Stimulated activated naive B cell treated with anti-CD40 and anti-IgM and Interleukin-4, amounts not matched to agents 10 μg/mL and 1 μg/mL and 100 μg/mL, for 72 hours (primary cell): ENCODE results near the gene PSMC3.
"Not testable (repeated sequence)": the region's sequence is repeated elsewhere in the genome, so short reads cannot be mapped to it uniquely, and the experiment has no call there.

Source experiments
- ATAC-seq, 2 donors: fragments of 150-1000 bp; cut with Tn5 transposase; replicated peaks; 2 replicates each; pipeline ENCODE4 v1.10.0; 2021; ENCODE audit warnings: moderate library complexity in 1 of 2
- DNase-seq: peaks from one replicate; pipeline ENCODE4 v3.0.0; 2021
- H3K27ac Mint-ChIP-seq: one replicate; pipeline ENCODE4 v1.8.0; 2022; ENCODE audit warnings: mild to moderate bottlenecking, mixed read lengths
- H3K27me3 Mint-ChIP-seq, 2 donors: one replicate each; pipeline ENCODE4 v1.8.0; 2022; ENCODE audit warnings: mixed read lengths in 2 of 2
- H3K36me3 Mint-ChIP-seq, 2 donors: one replicate each; pipeline ENCODE4 v1.8.0; 2022; ENCODE audit warnings: mixed read lengths in 2 of 2, mild to moderate bottlenecking in 1 of 2
- H3K4me1 Mint-ChIP-seq, 2 donors: one replicate each; pipeline ENCODE4 v1.8.0; 2022; ENCODE audit warnings: mixed read lengths in 2 of 2, mild to moderate bottlenecking in 1 of 2
- H3K4me3 Mint-ChIP-seq, 2 donors: one replicate each; pipeline ENCODE4 v1.8.0; 2022; ENCODE audit warnings: mild to moderate bottlenecking in 2 of 2, mixed read lengths in 2 of 2, moderate library complexity in 1 of 2
- H3K9me3 Mint-ChIP-seq, 2 donors: one replicate each; pipeline ENCODE4 v1.8.0; 2022; ENCODE audit warnings: mixed read lengths in 2 of 2, mild to moderate bottlenecking in 1 of 2

The PSMC3 gene

GRCh38 chr11:47426062-47426956, at the start of gene PSMC3:
PSMC3 (minus strand) TSS chr11:47426439; CDS start chr11:47426279, 160 bp downstream.
- H3K27ac Mint-ChIP-seq: peak within 1 kb of the TSS; percentile 100
- H3K4me1 Mint-ChIP-seq: peaks cover 18 to 27% of the 10 kb centered on the region in 2 donors
- no peaks in the 10 kb centered on the region for H3K27me3 Mint-ChIP-seq
- DNase-seq: peak; percentile 95
- no peaks in the 10 kb centered on the region for H3K9me3 Mint-ChIP-seq
- H3K36me3 Mint-ChIP-seq: peaks cover 30 to 34% of the 10 kb centered on the region in 2 donors
- ATAC-seq: peak; percentile 93
- peak within 1 kb of the TSS; percentile 95 to 100 for H3K4me3 Mint-ChIP-seq

DNA sequence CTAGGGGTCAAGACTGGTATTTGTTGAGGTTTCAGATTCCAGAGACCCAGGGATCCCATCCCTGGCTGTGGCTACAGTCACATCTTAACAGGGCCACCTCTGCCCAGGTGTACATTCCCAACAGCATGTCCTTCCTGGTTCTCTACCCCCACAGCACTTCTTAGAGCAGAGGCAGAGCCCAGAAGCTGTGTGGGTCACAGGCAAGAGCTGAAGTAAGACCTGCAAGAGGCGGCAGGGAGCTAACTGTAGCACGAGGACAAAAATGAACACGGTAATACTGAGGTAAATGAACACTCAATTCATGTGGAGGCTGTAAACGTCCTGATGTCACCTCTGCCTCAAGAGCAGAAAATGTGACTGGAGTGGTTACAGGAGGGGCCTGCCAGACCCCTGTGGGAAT, 44.4 kb upstream of the PSMC3 start:
- H3K27me3 Mint-ChIP-seq: no peaks in the 10 kb centered on the region
- peaks cover 8 to 19% of the 10 kb centered on the region in 2 donors for H3K4me1 Mint-ChIP-seq
- H3K4me3 Mint-ChIP-seq: peak overlapping the region in 1 of 2 donors; percentile 31
- ATAC-seq: no peak
- H3K36me3 Mint-ChIP-seq: peaks cover 41 to 60% of the 10 kb centered on the region in 2 donors
- H3K9me3 Mint-ChIP-seq: no peaks in the 10 kb centered on the region
- no peak for DNase-seq
- peak overlapping the region; percentile 85 for H3K27ac Mint-ChIP-seq

GRCh38 chr11:47469361-47470179, 43.3 kb upstream of the PSMC3 start:
- Mint-ChIP-seq H3K4me1 (peaks cover 11 to 26% of the 10 kb centered on the region in 2 donors), H3K36me3 (peaks cover 43 to 58% of the 10 kb centered on the region in 2 donors), H3K9me3 (no peaks in the 10 kb centered on the region), H3K4me3 (no peak overlapping the region), H3K27me3 (no peaks in the 10 kb centered on the region), H3K27ac (peak overlapping the region; percentile 82)
- no peak for ATAC-seq
- no peak for DNase-seq

DNA sequence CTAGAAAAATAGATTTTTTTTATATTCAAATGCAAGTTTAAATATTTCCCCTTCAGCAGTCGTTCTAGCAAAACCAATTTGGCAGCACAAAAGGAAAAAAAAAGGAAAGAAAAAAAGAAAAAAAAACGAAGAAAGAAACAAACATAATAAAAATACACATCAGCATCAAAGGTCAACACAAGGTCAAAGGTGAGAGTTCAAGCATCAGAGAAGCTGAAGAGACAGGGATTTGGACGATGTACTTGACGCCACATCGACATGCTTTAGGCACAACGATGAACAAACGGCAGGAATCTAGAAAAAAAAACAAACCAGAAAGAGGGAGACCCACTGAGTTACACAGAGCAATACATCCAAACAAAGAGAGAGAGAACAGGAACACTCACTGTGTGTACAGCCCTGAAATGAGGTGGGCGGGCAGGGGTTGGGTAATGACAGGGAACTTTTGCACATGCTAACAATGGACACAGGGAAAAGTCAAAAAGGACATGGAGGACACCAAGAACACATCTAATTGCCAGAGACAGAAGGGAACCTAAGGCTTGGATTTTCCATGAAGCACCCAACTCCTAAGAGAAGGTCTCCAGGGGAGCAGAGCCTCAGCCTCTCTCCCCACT, 42.5 kb upstream of the PSMC3 start:
- Mint-ChIP-seq H3K4me1 (peaks cover 8 to 26% of the 10 kb centered on the region in 2 donors), H3K9me3 (no peaks in the 10 kb centered on the region), H3K27me3 (no peaks in the 10 kb centered on the region), H3K4me3 (no peak overlapping the region), H3K27ac (peak overlapping the region; percentile 72), H3K36me3 (peaks cover 45 to 56% of the 10 kb centered on the region in 2 donors)
- ATAC-seq (no peak), DNase-seq (no peak)

GRCh38 chr11:47467357-47467756, 41.1 kb upstream of the PSMC3 start:
- H3K27ac Mint-ChIP-seq: peak overlapping the region; percentile 67
- no peaks in the 10 kb centered on the region for H3K9me3 Mint-ChIP-seq
- no peak for DNase-seq
- peaks cover 8 to 26% of the 10 kb centered on the region in 2 donors for H3K4me1 Mint-ChIP-seq
- H3K36me3 Mint-ChIP-seq: peaks cover 34 to 50% of the 10 kb centered on the region in 2 donors
- no peaks in the 10 kb centered on the region for H3K27me3 Mint-ChIP-seq
- no peak overlapping the region for H3K4me3 Mint-ChIP-seq
- no peak for ATAC-seq

DNA sequence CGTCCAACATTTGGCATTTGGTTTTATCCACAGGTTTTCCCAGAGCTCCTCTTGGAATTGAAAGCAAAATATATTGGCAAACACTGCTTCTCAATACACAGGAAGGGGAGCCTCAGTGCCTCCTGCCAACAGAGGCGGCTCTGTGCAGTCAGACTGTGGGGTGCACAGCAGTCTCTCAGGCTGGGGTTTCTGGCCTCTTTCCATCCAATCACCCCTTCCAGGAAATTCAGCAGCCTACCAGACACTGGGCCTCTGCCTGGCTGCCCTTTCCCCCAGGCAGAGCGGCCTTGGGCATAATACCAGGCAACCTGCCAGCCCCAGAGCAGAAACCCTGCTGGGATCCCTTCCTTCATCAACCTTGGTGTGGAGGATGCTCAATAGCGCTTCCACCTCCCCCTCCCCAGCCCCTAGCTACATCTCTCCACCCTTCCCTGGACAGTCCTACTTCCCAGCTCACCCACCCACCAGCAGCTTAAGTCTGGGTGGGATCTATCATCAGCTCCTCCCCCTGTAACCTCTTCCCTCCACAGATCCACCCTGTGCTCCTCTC, 40.5 kb upstream of the PSMC3 start:
- ATAC-seq (no peak), DNase-seq (no peak)
- no peak overlapping the region for H3K4me3 Mint-ChIP-seq
- no peaks in the 10 kb centered on the region for H3K27me3 Mint-ChIP-seq
- peaks cover 8 to 30% of the 10 kb centered on the region in 2 donors for H3K4me1 Mint-ChIP-seq
- H3K27ac Mint-ChIP-seq: peak overlapping the region; percentile 67
- no peaks in the 10 kb centered on the region for H3K9me3 Mint-ChIP-seq
- peaks cover 37 to 54% of the 10 kb centered on the region in 2 donors for H3K36me3 Mint-ChIP-seq

- DNase-seq: no peak
- Mint-ChIP-seq H3K4me3 (no peak overlapping the region), H3K9me3 (no peaks in the 10 kb centered on the region), H3K27me3 (no peaks in the 10 kb centered on the region), H3K4me1 (peaks cover 8 to 33% of the 10 kb centered on the region in 2 donors), H3K36me3 (peaks cover 42 to 51% of the 10 kb centered on the region in 2 donors), H3K27ac (no peak overlapping the region)
- ATAC-seq: no peak
Measured at GRCh38 chr11:47466201-47466600, 40.0 kb upstream of the PSMC3 start.

DNA sequence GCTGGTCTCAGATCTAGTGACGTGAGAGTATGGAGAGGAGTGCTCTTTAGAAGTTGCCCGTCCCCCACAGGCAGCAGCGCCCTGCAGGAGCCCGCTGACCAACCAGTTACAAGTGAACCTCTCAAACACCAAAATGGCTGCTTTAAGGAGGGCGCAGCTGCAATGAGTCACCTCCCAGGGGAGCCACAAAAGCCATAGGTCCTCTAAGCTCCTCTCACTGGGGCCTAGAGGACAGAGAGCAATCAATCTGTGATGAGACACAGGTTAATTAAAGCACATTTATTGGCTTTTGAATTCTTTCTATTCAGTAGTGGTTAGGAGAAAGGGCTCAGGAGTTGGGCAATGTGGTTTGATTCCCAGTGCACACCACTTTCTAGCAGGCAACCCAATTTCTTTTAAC, 38.2 kb upstream of the PSMC3 start:
- Mint-ChIP-seq H3K27me3 (no peaks in the 10 kb centered on the region), H3K27ac (no peak overlapping the region), H3K9me3 (no peaks in the 10 kb centered on the region), H3K4me3 (no peak overlapping the region), H3K4me1 (peaks cover 10 to 39% of the 10 kb centered on the region in 2 donors), H3K36me3 (peaks cover 38 to 49% of the 10 kb centered on the region in 2 donors)
- no peak for DNase-seq
- peak in 1 of 2 donors; percentile 34 for ATAC-seq

DNA sequence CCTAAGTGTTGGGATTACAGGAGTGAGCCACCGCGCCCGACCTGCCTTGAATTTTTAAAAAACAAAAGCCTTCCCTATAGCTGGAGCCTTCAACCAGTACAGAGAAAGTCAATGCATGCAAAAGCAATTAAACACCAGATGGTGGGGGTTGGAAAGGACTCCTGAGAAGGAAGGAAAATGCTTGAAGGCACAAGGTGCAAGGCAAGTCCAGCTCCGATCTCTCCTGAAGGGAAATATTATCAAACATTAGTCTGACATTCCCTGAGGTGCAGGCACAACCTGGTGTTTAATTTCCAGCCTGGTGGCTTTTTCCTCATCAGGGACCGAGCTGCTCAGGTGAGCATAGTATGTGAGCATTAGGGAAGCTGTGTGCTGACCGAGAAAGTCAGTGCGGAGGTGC, 35.6 kb upstream of the PSMC3 start:
- no peak for DNase-seq
- peak overlapping the region; percentile 83 for H3K27ac Mint-ChIP-seq
- no peaks in the 10 kb centered on the region for H3K9me3 Mint-ChIP-seq
- H3K27me3 Mint-ChIP-seq: no peaks in the 10 kb centered on the region
- peaks cover 7 to 23% of the 10 kb centered on the region in 2 donors for H3K4me1 Mint-ChIP-seq
- peaks cover 20 to 25% of the 10 kb centered on the region in 2 donors for H3K36me3 Mint-ChIP-seq
- ATAC-seq: no peak
- H3K4me3 Mint-ChIP-seq: no peak overlapping the region

GRCh38 chr11:47460571-47461235, 34.5 kb upstream of the PSMC3 start:
- ATAC-seq: no peak
- no peak overlapping the region for H3K4me3 Mint-ChIP-seq
- peaks cover 9 to 23% of the 10 kb centered on the region in 2 donors for H3K4me1 Mint-ChIP-seq
- peaks cover 20 to 23% of the 10 kb centered on the region in 2 donors for H3K36me3 Mint-ChIP-seq
- no peaks in the 10 kb centered on the region for H3K27me3 Mint-ChIP-seq
- DNase-seq: no peak
- no peaks in the 10 kb centered on the region for H3K9me3 Mint-ChIP-seq
- peak overlapping the region; percentile 57 for H3K27ac Mint-ChIP-seq

GRCh38 chr11:47454258-47454671, 28.0 kb upstream of the PSMC3 start:
- Mint-ChIP-seq H3K27ac (peak overlapping the region; percentile 71), H3K4me1 (peaks cover 11% of the 10 kb centered on the region in 2 donors)
- ATAC-seq (peak; percentile 98), DNase-seq (peak; percentile 65)
- not testable (repeated sequence) for H3K4me3 Mint-ChIP-seq, H3K27me3 Mint-ChIP-seq, H3K9me3 Mint-ChIP-seq, H3K36me3 Mint-ChIP-seq

DNA sequence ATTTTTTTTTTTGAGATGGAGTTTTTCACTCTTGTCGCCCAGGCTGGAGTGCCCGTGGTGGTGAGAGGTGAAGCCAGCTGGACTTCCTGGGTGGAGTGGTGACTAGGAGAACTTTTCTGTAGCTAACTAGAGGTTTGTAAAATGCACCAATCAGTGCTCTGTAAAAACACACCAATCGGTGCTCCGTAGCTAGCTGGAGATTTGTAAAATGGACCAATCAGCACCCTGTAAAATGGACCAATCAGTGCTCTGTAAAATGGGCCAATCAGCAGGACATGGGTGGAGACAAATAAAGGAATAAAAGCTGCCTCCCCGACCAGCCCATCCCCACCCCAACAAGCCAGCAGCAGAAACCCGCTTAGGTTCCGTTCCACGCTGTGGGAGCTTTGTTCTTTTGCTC, 27.1 kb upstream of the PSMC3 start:
- Mint-ChIP-seq H3K9me3 (peaks cover 0 to 2% of the 10 kb centered on the region in 2 donors), H3K27me3 (no peaks in the 10 kb centered on the region), H3K36me3 (peaks cover 5 to 6% of the 10 kb centered on the region in 2 donors), H3K4me1 (peaks cover 11% of the 10 kb centered on the region in 2 donors), H3K4me3 (no peak overlapping the region), H3K27ac (no peak overlapping the region)
- no peak for DNase-seq
- ATAC-seq: no peak

DNA sequence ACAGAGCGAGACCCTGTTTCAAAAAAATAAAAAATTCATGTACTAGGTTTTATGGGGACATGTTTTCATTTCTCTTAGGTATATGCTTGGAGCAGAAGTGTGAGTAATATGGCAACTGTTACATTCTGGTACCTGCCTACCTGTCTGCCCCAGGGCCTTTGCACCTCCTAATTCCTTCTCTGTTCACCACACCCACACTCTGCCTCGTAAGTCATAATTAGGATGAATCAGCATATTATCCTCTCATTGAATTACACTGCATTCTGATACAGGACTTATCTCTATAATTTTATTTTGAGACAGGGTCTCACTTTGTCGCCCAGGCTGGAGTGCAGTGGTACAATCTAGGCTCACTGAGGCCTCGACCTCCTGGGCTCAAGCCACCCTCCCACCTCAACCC, 25.8 kb upstream of the PSMC3 start:
- H3K4me3 Mint-ChIP-seq: no peak overlapping the region
- H3K27me3 Mint-ChIP-seq: no peaks in the 10 kb centered on the region
- DNase-seq: no peak
- peaks cover 11% of the 10 kb centered on the region in 2 donors for H3K4me1 Mint-ChIP-seq
- ATAC-seq: no peak
- peaks cover 7 to 13% of the 10 kb centered on the region in 2 donors for H3K36me3 Mint-ChIP-seq
- H3K27ac Mint-ChIP-seq: no peak overlapping the region
- peaks cover 0 to 2% of the 10 kb centered on the region in 2 donors for H3K9me3 Mint-ChIP-seq
